ENCODE results near the gene CLIP1. TPM values are rescaled to one million over a fixed set of nuclear protein-coding genes. Genes with fewer than 3 reads are reported as not detected.
"Not testable (repeated sequence)": the region's sequence is repeated elsewhere in the genome, so short reads cannot be mapped to it uniquely, and the experiment has no call there.

CLIP1 gene
- total RNA-seq, 2 donors from 2014 or later, result 101 to 124 TPM

DNA sequence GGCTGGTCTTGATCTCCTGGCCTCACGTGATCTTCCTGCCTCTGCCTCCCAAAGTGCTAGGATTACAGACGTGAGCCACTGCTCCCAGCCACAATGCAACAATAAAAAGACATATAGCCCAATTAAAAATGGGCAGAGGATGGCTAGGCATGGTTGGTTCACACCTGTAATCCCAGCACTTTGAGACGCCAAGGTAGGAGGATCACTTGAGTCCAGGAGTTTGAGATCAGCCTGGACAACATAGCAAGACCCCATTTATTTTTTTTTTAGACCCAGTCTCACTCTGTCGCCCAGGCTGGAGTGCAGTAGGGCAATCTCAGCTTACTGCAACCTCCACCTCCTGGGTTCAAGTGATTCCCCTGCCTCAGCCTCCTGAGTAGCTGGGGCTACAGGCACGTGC, 21.6 kb upstream of the CLIP1 start:
- ATAC-seq; intact Hi-C loops (cut with DNase I); DNase-seq: not testable (repeated sequence)

DNA sequence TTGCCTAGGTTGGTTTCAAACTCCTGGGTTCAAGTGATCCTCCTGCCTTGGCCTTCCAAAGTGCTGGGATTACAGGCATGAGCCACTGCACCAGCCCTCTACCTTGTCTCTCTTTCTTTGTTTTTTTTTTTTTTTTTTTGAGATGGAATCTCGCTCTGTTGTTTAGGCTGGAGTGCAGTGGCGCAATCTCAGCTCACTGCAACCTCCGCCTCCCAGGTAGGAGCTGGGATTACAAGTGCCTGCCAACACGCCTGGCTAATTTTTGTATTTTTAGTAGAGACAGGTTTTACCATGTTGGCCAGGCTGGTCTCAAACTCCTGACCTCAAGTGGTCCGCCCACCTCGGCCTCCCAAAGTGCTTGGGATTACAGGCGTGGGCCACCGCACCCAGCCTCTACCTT, 16.4 kb upstream of the CLIP1 start:
- intact Hi-C loops (cut with DNase I); DNase-seq; ATAC-seq: not testable (repeated sequence)

DNA sequence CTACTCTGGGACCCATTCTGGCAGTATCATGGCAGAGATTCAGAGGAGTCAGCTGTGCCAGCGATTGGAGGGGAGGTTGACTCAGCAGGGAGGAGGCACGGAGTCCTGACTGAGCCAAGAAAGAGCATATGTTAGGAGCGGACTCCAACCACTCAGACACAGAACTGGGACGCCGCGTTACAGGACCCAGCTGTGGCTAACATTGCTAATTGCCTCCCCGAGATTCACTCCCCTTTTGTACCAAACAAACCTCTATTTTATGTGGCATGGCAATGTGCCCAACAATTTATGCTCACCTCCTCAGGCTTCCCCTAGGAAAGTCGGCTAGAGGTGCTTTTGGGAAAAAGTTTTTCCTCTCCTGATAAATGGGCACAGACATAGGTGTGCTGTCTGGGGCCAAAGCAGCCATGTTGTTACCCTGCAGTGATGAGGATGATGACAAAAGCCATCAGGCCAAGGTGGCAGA, 15.2 kb upstream of the CLIP1 start:
- ATAC-seq (peak; percentile 88 to 98), DNase-seq (peak; percentile 58)
- intact Hi-C loops (cut with DNase I), result no loop called here

DNA sequence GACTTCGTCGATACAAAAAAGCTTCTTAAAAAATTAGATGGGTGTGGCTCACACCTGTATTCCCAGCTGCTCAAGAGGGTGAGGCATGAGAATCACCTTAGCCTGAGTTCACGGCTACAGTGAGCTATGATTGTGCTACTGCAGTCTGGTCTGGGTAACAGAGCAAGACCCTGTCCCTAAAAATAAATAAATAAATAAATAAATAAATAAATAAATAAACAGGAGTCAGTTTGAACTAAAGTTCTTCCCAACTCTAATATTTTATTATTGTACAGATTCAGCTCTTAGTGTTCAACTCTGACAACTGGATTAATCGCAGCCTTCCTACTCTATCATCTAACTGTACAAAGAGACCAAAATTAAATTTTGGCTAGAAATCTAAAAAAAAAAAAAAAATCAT, 12.7 kb upstream of the CLIP1 start:
- intact Hi-C loops (cut with DNase I), result no loop called here
- ATAC-seq, result no peak

DNA sequence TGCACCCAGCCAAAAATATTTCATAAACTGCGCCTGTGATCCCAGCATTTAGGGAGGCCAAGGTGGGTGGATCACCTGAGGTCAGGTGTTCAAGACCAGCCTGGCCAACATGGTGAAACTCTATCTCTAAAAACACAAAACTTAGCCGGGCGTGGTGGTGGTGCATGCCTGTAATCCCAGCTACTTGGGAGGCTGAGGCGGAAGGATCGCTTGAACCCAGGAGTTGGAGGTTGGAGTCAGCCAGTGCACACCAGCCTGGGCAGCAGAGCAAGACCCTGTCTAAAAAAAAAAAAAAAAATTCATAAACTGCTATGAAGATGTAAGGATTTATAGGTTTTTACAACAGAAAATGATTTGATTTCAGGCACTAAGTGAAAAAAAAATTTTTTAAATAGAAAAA, 6.6 kb upstream of the CLIP1 start:
- not testable (repeated sequence) for DNase-seq, ATAC-seq
- intact Hi-C loops (cut with DNase I), result loop anchor here in 1 of 2 donors (10.0 kb wide), 1 partner anchor 84 kb away; no protein-coding TSS in a partner anchor

More for the DNA sequence above, 12.7 kb upstream of the CLIP1 start:
- no peak for DNase-seq

DNA sequence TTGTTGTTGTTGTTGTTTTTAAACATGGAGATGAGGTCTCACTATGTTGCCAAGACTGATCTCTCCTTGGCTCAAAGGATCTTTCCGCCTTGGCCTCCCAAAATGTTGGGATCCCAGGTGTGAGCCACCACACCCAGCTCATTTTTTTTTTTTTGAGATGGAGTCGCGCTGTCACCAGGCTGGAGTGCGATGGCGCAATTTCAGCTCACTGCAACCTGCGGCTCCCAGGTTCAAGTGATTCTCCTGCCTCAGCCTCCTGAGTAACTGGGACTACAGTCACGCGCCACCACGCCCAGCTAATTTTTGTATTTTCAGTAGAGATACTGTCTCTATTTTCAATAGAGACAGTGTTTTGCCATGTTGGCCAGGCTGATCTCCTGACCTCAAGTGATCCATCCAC, 4.9 kb upstream of the CLIP1 start:
- intact Hi-C loops (cut with DNase I), result loop anchor here in 1 of 2 donors (10.0 kb wide), 1 partner anchor 83 kb away; no protein-coding TSS in a partner anchor
- ATAC-seq (no peak), DNase-seq (no peak)

DNA sequence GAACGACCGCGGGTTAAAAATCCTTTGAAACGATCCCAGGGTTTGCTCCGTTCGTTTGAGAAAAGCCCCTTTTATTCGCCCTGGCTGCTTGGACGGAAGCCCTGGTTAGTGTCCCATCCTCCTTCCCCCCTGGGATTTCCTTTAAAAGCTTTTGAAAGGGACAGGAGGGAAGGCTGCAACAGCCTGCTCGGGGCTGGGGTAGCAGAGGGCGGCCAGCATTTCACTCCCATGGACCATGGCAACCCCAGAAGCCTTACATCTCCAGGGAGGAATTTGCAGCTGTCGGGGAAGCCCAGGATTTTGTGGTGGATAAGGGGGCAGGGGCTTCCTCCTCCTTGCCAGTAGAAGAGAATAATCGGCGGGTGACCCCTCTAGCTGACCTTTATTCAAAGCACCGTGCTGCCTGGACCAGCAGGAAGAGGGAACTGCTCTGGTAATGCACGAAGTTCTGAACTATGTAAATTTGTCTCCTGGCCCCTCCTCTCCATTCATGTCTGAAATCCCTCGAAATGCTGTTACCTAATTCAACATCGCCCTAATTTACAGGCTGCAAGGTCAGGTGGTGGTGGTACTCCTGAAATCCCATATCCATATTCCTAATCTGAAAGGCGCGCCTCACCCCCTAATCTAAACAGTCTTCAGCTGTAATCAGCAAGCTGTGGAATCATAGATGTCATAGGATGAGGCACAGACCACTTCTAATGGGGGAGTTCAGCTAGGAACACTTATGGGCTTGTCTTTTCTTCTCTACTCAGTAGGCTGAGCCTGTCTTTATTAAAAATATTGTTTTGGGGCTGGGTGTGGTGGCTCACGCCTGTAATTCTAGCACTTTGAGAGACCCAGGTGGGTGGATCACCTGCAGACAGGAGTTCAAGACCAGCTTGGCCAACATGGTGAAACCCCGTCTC, 1.0 kb upstream of the CLIP1 start:
- DNase-seq (no peak), ATAC-seq (peak in 1 of 2 donors; percentile 31)
- intact Hi-C loops (cut with DNase I), result loop anchor here in 1 of 2 donors (10.0 kb wide), 1 partner anchor 79 kb away; no protein-coding TSS in a partner anchor

DNA sequence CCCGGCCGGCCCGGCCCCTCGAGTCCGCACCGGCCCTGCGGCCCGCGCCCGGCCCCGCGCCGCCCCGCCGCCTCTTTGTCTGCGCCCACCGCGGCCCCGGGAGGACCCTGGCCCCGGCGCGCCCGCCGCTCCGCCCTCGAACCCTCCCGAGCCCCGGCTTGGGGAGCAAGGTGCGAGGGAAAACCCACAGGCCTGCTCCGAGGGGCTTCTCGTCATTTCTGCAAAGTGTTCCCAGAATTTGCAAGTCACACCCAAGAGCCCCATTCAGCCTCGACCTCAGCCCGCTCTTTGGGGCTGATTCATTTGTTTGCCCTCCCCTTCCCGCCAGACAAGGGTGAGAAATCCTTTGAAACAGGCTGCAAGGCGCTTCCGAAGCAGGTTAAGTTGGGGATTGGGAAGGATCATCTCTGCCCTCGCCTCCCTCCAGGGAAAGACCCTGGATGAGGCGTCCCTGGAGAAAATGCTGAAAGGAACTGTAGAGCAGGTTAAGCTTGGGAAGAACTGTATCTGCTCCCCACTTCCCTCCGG, 325 bp upstream of the CLIP1 start:
- DNase-seq (peak; percentile 28), ATAC-seq (peak in 1 of 2 donors; percentile 4)
- intact Hi-C loops (cut with DNase I), result loop anchor here in 1 of 2 donors (10.0 kb wide), 1 partner anchor 78 kb away; no protein-coding TSS in a partner anchor

DNA sequence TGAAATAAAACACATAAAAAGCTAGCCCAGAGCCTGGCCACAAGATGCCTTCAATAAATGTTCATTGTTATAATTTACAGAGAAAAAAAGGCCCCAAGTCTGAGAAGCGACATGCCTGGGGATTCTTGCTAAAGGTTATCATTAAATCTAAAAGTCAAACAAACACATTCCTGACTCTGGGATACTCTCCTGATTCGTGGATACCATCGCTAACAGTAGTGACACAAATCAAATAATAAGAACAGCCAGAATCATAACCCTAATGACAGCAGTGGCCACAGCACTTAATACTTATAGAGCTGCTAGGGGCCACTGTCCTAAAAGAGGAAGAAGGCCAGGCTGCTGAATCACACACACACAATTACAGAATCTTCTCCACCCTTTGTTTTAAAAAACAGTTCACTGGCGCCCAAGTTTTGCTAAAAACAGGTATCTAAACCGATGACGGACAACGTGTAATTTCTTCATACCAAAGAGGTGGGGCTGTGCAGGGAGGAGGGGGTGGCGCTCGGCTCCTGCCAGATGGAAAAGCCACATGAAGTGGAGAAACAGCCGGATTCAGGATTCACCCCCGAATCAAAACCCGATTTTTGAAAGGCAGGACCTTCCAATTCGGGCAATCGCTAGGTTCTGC, 1.2 kb downstream of the CLIP1 start:
- peak; percentile 32 to 71 for ATAC-seq
- intact Hi-C loops (cut with DNase I), result loop anchor here in 1 of 2 donors (10.0 kb wide), 1 partner anchor 77 kb away; no protein-coding TSS in a partner anchor

DNA sequence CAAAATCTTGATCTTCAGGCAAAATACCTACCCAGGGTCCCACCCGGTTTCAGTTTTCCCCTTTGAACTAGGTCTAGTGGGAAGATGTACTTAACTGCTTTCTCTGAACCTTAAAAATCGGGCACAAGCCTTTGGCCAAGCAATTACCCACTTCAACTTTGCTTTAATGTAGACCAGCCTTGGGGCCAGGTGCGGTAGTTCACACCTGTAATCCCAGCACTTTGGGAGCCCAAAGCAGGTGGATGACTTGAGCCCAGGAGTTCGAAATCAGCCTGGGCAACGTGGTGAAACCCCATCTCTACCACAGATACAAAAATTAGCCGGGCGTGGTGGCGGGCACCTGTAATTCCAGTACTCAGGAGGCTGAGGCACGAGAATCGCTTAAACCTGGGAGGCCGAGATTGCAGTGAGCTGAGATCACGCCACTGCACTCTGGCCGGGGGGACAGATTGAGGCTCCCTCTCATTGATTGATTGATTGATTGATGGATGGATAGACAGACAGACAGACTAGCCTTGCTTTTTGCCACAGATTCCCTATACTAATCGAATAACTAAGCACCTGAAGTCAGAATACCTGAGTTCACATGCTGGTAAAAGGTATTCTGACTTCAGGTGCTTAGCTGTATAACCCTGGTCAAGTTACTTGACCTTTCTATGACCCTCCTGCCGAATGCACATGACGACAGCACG, 1.9 kb downstream of the CLIP1 start:
- ATAC-seq, result no peak
- intact Hi-C loops (cut with DNase I), result loop anchor here in 1 of 2 donors (10.0 kb wide), 1 partner anchor 76 kb away; no protein-coding TSS in a partner anchor
- no peak for DNase-seq

More for the DNA sequence above, 1.2 kb downstream of the CLIP1 start:
- DNase-seq, result peak; percentile 52

DNA sequence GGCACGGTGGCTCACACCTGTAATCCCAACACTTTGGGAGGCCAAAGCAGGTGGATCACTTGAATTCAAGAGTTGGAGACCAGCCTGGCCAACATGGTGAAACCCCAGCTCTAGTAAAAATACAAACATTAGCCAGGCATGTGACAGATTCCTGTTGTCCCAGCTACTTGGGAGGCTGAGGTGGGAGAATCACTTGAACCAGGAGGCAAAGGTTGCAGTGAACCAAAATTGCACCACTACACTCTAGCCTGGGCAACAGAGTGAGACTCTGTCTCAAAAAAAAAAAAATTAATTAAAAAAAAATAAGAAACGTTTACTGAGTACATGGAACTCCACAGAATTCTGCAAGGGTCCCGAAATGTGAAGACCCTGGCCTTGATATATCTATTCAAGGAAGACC, 3.4 kb downstream of the CLIP1 start:
- DNase-seq; ATAC-seq; intact Hi-C loops (cut with DNase I): not testable (repeated sequence)

DNA sequence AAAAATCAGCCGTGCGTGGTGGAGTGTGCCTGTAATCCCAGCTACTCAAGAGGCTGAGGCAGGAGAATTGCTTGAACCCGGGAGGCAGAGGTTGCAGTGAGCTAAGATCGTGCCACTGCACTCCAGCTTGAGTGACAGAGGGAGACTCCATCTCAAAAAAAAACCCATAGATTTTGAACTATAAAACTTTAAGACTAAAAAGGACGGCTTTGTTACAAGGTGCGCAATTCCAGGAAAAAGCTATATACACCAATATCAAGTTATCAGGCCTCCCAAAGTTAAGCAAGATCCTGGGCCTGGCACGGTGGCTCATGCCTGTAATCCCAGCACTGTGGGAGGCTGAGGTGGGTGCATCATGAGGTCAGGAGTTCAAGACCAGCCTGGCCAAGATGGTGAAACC, 6.8 kb downstream of the CLIP1 start:
- DNase-seq; intact Hi-C loops (cut with DNase I); ATAC-seq: not testable (repeated sequence)

DNA sequence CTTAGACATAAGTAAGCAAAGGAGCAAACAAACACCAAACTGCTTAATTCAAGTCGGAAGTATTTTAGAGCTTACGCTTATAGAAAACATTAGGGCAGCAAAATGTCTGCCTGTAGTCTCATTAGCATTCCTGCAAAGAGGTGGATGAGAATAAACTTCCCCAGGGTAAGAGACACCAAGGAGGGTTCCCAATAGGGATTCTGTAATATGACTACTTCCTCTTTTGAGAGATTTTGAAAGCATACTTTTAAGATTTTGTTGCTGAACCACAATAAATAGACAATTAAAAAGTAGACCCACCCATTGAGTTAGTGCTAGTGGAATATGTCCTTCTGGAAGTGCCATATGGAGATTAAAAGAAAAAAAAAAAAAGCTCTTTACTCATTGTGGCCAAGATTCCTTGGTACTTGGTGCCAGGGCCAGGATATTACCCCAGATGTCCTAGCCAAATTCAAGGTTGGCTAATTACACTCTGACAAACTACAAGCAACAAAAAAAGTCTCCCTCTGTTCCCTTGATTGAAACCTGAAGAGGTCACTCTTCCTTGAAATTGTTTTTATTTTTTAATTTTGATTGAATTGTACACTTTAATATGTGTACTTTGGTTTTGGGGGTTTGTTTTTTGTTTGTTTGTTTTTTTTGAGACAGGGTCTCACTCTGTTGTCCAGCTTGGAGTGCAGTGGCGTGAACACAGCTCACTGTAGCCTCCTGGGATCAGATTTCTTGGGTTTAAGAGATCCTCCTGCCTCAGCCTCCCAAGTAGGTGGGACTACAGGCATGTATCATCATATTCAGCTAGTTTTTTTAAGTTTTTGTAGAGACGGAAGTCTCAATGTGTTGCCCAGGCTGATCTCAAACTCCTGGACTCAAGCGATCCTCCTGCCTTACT, 8.7 kb downstream of the CLIP1 start:
- ATAC-seq (peak in 1 of 2 donors; percentile 35), DNase-seq (no peak)
- intact Hi-C loops (cut with DNase I), result no loop called here

DNA sequence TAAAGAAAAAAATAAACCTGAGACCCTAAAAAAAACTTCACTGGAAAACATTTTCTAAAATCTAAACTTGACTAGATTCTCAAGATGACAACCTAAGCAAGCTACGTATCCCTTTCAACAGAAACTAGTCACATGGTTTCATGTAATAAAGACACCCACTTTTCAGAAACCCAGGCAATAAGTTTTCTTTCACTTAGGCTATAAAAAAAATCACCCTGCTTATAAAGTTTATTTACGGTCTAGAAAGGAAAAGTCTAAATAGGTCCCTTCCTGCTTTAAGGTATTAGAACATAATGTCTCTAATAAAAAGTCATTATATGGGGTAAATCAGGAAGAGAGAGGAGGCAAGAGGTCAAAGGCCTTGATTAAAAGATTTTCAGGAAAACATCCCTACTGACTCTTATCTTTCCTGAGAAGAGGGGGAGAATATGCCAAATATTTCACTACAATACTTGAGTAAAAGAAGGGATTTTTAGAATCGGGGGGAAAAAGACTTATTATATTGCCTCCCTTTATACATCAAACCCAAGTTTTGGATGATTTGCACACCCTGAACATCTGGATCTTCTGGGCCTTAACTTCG, 9.5 kb downstream of the CLIP1 start:
- no peak for DNase-seq
- intact Hi-C loops (cut with DNase I), result no loop called here
- no peak for ATAC-seq

DNA sequence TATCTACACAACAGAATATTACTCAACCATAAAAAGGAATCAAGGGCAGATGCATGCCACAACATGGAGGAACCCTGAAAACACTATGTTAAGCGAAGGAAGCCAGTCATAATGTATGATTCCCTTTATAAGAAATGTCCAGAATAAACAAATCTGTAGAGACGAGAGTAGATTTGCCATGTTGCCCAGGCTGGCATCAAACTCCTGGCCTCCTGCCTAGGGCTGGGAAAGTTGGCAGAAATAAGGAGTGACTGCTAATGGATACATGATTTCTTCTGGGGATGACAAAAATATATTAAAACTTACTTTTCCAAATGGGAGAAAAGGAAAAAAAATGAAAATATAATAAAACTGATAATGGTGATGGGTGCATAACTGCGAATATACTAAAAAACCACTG, 10.9 kb downstream of the CLIP1 start:
- intact Hi-C loops (cut with DNase I), result no loop called here
- ATAC-seq (no peak), DNase-seq (no peak)

DNA sequence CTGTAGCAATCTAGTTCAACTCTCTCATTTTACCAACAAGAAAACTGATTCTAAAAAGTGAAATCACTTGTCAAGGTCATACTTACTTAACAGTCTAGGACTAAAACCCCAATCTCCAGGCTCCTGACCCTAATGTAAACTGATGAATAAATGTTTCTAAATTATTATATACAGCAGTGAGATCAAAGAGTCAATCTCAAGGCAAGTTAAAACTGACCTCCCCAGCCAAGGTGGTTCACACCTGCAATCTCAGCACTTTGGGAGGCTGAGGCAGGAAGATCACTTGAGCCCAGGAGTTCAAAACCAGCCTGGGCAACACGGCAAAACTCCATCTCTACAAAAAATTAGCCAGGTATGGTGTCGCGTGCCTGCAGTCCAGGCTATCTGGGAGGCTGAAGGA, 15.3 kb downstream of the CLIP1 start:
- ATAC-seq (no peak), DNase-seq (no peak)
- intact Hi-C loops (cut with DNase I), result loop anchor here in 1 of 2 donors (10.0 kb wide), 1 partner anchor 68 kb away; no protein-coding TSS in a partner anchor

DNA sequence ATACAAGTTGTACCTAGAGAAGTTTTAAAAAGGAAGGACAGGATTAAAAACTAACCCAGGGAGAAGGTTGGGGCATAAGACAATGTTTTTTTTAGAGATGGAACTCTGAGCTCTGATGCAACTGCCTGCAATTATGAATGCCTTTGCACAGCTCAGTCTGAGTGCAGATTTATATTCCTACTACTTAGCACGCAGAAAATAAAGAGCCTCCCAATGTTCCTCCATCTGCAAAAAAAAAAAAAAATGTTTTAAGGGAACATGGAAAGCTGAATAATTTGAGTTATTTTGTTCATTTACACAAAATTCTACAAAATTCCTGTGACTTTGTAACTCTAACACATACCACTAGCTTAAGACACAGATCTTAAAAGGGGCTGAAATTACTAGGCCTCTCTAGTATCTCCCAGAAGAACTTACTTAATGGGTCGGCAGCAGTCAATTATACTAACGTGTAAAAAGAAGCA, 15.7 kb downstream of the CLIP1 start:
- DNase-seq (no peak), ATAC-seq (peak in 1 of 2 donors; percentile 30)
- intact Hi-C loops (cut with DNase I), result loop anchor here in 1 of 2 donors (10.0 kb wide), 1 partner anchor 68 kb away; no protein-coding TSS in a partner anchor

Measured in left cardiac atrium (tissue), 4 donors.